HepG2 (cell line): ENCODE results near the gene STAT1. TPM values are rescaled to one million over a fixed set of nuclear protein-coding genes. Genes with fewer than 3 reads are reported as not detected.

ENCODE experiments used
- ADNP ChIP-seq: sonication (generic); formaldehyde crosslinking; IDR thresholded peaks from 2 replicates; pipeline ENCODE4 v1.4.0; 2020; ENCODE audit warnings: missing genetic modification reagents
- BCLAF1 ChIP-seq: fragments of 450-650 bp; IDR thresholded peaks from 2 replicates; pipeline ENCODE4 v1.6.1; 2017; ENCODE audit warnings: mild to moderate bottlenecking
- GMEB1 ChIP-seq: sonication (generic); formaldehyde crosslinking; IDR thresholded peaks from 2 replicates; pipeline ENCODE4 v1.5.1; 2020; ENCODE audit warnings: missing genetic modification reagents, mild to moderate bottlenecking, borderline replicate concordance
- HNF4A ChIP-seq: sonication (generic); formaldehyde crosslinking; IDR thresholded peaks from 2 replicates; pipeline ENCODE4 v1.4.0; 2020; ENCODE audit warnings: missing genetic modification reagents
- MAFG ChIP-seq: sonication (generic); formaldehyde crosslinking; IDR thresholded peaks from 2 replicates; pipeline ENCODE4 v1.5.1; 2020; ENCODE audit warnings: mild to moderate bottlenecking, missing genetic modification reagents
- PATZ1 ChIP-seq: sonication (generic); formaldehyde crosslinking; IDR thresholded peaks from 2 replicates; pipeline ENCODE4 v1.4.0; 2020; ENCODE audit warnings: missing genetic modification reagents
- REST ChIP-seq, 2 experiments: IDR thresholded peaks; 2 replicates each; pipeline ENCODE4 v1.6.1; 2011 to 2012; ENCODE audit warnings: low read length in 2 of 2, borderline replicate concordance in 1 of 2, low read depth in 1 of 2, mild to moderate bottlenecking in 1 of 2, moderate library complexity in 1 of 2
- RXRA ChIP-seq: sonication (generic); formaldehyde crosslinking; IDR thresholded peaks from 2 replicates; pipeline ENCODE4 v1.5.1; 2020; ENCODE audit warnings: missing genetic modification reagents
- TAF15 ChIP-seq: fragments of 200-400 bp; formaldehyde crosslinking; IDR thresholded peaks from one replicate; pipeline ENCODE4 v1.6.1; 2018; ENCODE audit warnings: mild to moderate bottlenecking, low read depth, low read length; ENCODE audit not compliant: poor library complexity, severe bottlenecking
- TIGD3 ChIP-seq: sonication (generic); formaldehyde crosslinking; IDR thresholded peaks from 2 replicates; pipeline ENCODE4 v1.5.1; 2020; ENCODE audit warnings: mild to moderate bottlenecking, missing genetic modification reagents, borderline replicate concordance
- YY1 ChIP-seq: IDR thresholded peaks from 2 replicates; pipeline ENCODE4 v1.6.1; 2011; ENCODE audit warnings: low read length, low read depth, moderate library complexity, mild to moderate bottlenecking; ENCODE audit not compliant: insufficient read depth, insufficient replicate concordance
- ZNF354B ChIP-seq: sonication (generic); formaldehyde crosslinking; IDR thresholded peaks from 2 replicates; pipeline ENCODE4 v1.8.0; 2022; ENCODE audit warnings: mild to moderate bottlenecking, missing genetic modification reagents
- ZNF484 ChIP-seq: sonication (generic); formaldehyde crosslinking; IDR thresholded peaks from 2 replicates; pipeline ENCODE4 v1.5.1; 2020; ENCODE audit warnings: mild to moderate bottlenecking, low read depth, missing genetic modification reagents, borderline replicate concordance
- ZNF629 ChIP-seq: sonication (generic); formaldehyde crosslinking; conservative IDR thresholded peaks from 2 replicates; pipeline ENCODE4 v1.5.0; 2020; ENCODE audit warnings: missing genetic modification reagents
- ZNF749 ChIP-seq: sonication (generic); formaldehyde crosslinking; IDR thresholded peaks from 2 replicates; pipeline ENCODE4 v1.8.0; 2022; ENCODE audit warnings: mild to moderate bottlenecking, missing genetic modification reagents, moderate library complexity, borderline replicate concordance
- polyA plus RNA-seq, 8 experiments: library from polyadenylated mRNA; depleted of rRNA in 3 of 8; stranded (reverse) in 7 of 8; unstranded in 1 of 8; fragments of >200 nt; fragmentation: Illumina TruSeq in 4 of 8; extraction: Trizol in 4 of 8; gene quantifications; 2 replicates each; pipeline versions ENCODE4 v1.2.1 to v1.2.3, GENCODE V29; 2011 to 2016; ENCODE audit warnings: low read depth in 4 of 8, missing spikeins in 1 of 8, mixed read lengths in 1 of 8; ENCODE audit not compliant: insufficient read depth in 1 of 8
- total RNA-seq, 5 experiments: library from RNA; depleted of rRNA; stranded (reverse); fragments of >200 nt; fragmentation: Illumina TruSeq; extraction: Trizol; gene quantifications; 2 replicates each; pipeline ENCODE4 v1.2.3, GENCODE V29; 2016; ENCODE audit warnings: low read depth in 1 of 5

STAT1 gene
- total and polyA plus RNA-seq, 2 of the 13 experiments (the other 11 are each of a cell fraction or from before 2014, with no cell fraction given): 21.8 to 59.6 TPM

GRCh38 chr2:191013932-191014652 lies at the start of gene STAT1 (continued):
- TF ChIP-seq REST (IDR thresholded peaks at IDR 0.05; ENCODE audit: borderline replicate concordance in 1 of 2, low read depth in 1 of 2, low read length in 2 of 2) (peak in 1 of 2 experiments; percentile 74; a peak in 1 of 4 replicates), ZNF354B (CRISPR knock-in tag) (0 out of 2 replicates have a peak, but pooled peaks have one; percentile 77), ZNF749 (CRISPR knock-in tag) (peak; percentile 99), HNF4A (CRISPR knock-in tag) (peak; percentile 21), PATZ1 (peak; percentile 98), MAFG (CRISPR knock-in tag) (no peak), GMEB1 (CRISPR knock-in tag) (peak; percentile 96), ADNP (CRISPR knock-in tag) (no peak), BCLAF1 (no peak), TAF15 (no peak), RXRA (CRISPR knock-in tag) (peak; percentile 90), ZNF629 (CRISPR knock-in tag) (no peak), TIGD3 (no peak), ZNF484 (no peak), YY1 (peak; percentile 85)
